Endothelial cell of umbilical vein (primary cell): ENCODE measurements around the gene DIPK1A. TPM values are rescaled to one million over a fixed set of nuclear protein-coding genes. Genes with fewer than 3 reads are reported as not detected.

Experiments used
- BruUV-seq: library from RNA; stranded (reverse); fragments of 400-500 nt; replicated peaks from 2 replicates; lab custom pipeline; 2021; lab: Mats Ljungman, UMichigan
- CTCF ChIA-PET: fragments of 300-600, 350-600 bp; sonication (Branson Sonifier 250); formaldehyde crosslinking; loops from one replicate; lab custom pipeline; 2021; ENCODE audit warnings: antibody characterized with exemption, inconsistent platforms; lab: Charles Lee
- POLR2A ChIA-PET: fragments of 300-600, 350-600 bp; sonication (Branson Sonifier 250); formaldehyde crosslinking; loops from one replicate; lab custom pipeline; 2021; ENCODE audit warnings: antibody characterized with exemption, inconsistent platforms; lab: Charles Lee
- DNase-seq: peaks from one replicate; pipeline ENCODE4 v3.0.0-alpha.2; 2011; ENCODE audit warnings: low read depth, low spot score
- FAIRE-seq: peaks from 2 replicates; lab custom pipeline; 2011; peaks lifted over from hg19 to GRCh38; lab: Jason Lieb, UNC
- H2AFZ ChIP-seq: 2 replicates; pipeline ENCODE4 v1.6.0; 2012; ENCODE audit warnings: low read depth, low read length, control low read depth, inconsistent platforms
- H3K27ac ChIP-seq: 2 replicates; pipeline ENCODE4 v1.5.1; 2011; ENCODE audit warnings: low read depth, mild to moderate bottlenecking, control low read depth, low read length, moderate library complexity; ENCODE audit not compliant: insufficient read depth
- H3K27me3 ChIP-seq, 2 experiments: 2 replicates each; pipeline versions ENCODE4 v1.6.0 to v1.6.1; 2011; ENCODE audit warnings: low read length in 2 of 2, mixed read lengths in 1 of 2; ENCODE audit not compliant: control insufficient read depth in 2 of 2, insufficient read depth in 2 of 2
- H3K36me3 ChIP-seq, 2 experiments: 2 replicates in 1 of 2; 3 replicates in 1 of 2; pipeline ENCODE4 v1.5.1; 2011; ENCODE audit warnings: low read length in 2 of 2, mild to moderate bottlenecking in 1 of 2, moderate library complexity in 1 of 2; ENCODE audit not compliant: control insufficient read depth in 2 of 2, insufficient read depth in 2 of 2; ENCODE audit errors: extremely low read depth in 1 of 2
- H3K4me1 ChIP-seq: 3 replicates; pipeline ENCODE4 v1.5.1; 2011; ENCODE audit warnings: mild to moderate bottlenecking, low read length; ENCODE audit not compliant: control insufficient read depth, insufficient read depth; ENCODE audit errors: extremely low read depth
- H3K4me2 ChIP-seq: 2 replicates; pipeline ENCODE4 v1.6.1; 2011; ENCODE audit warnings: low read length, control low read depth, mixed read lengths; ENCODE audit not compliant: insufficient read depth
- H3K4me3 ChIP-seq, 3 experiments: fragments of 200-600 bp in 1 of 3; sonication (generic), shearing (Covaris generic) in 1 of 3; replicated peaks in 1 of 3; 2 replicates each; pipeline ENCODE4 v1.5.1; 2011 to 2016; ENCODE audit warnings: control low read depth in 3 of 3, low read length in 3 of 3, mild to moderate bottlenecking in 2 of 3, inconsistent platforms in 1 of 3, low read depth in 1 of 3, moderate library complexity in 1 of 3; ENCODE audit not compliant: insufficient read depth in 1 of 3
- H3K79me2 ChIP-seq: 2 replicates; pipeline ENCODE4 v1.6.0; 2012; ENCODE audit warnings: low read length, inconsistent platforms; ENCODE audit not compliant: control insufficient read depth, insufficient read depth
- H3K9ac ChIP-seq: replicated peaks from 2 replicates; pipeline ENCODE3; 2011; ENCODE audit warnings: low read length, control low read depth; ENCODE audit not compliant: insufficient read depth; ENCODE audit errors: extremely low read depth
- H3K9me1 ChIP-seq: replicated peaks from 3 replicates; pipeline ENCODE4 v1.6.0; 2011; ENCODE audit warnings: mild to moderate bottlenecking, low read length; ENCODE audit not compliant: control insufficient read depth, insufficient read depth; ENCODE audit errors: extremely low read depth
- H3K9me3 ChIP-seq: replicated peaks from 2 replicates; pipeline ENCODE4 v1.5.1; 2012; ENCODE audit warnings: low read length, inconsistent platforms; ENCODE audit not compliant: control insufficient read depth, insufficient read depth
- H4K20me1 ChIP-seq: replicated peaks from 2 replicates; pipeline ENCODE3; 2011; ENCODE audit warnings: mild to moderate bottlenecking, low read length; ENCODE audit not compliant: control insufficient read depth, insufficient read depth; ENCODE audit errors: extremely low read depth
- EZH2 ChIP-seq: IDR thresholded peaks from 2 replicates; pipeline ENCODE4 v1.6.1; 2012; ENCODE audit warnings: borderline replicate concordance, low read depth, mild to moderate bottlenecking, moderate library complexity, low read length, inconsistent platforms; ENCODE audit not compliant: severe bottlenecking
- FOS ChIP-seq: IDR thresholded peaks from 2 replicates; pipeline ENCODE4 v1.6.1; 2011; ENCODE audit warnings: mild to moderate bottlenecking, low read length, moderate library complexity, borderline replicate concordance; ENCODE audit not compliant: insufficient read depth
- GATA2 ChIP-seq: IDR thresholded peaks from 2 replicates; pipeline ENCODE4 v1.7.0; 2011; ENCODE audit warnings: low read depth, mild to moderate bottlenecking, moderate library complexity, mixed read lengths, low read length; ENCODE audit not compliant: insufficient read length, insufficient read depth
- JUN ChIP-seq: IDR thresholded peaks from 2 replicates; pipeline ENCODE4 v1.6.1; 2011; ENCODE audit warnings: borderline replicate concordance, low read depth; ENCODE audit not compliant: insufficient read length, insufficient read depth
- MYC ChIP-seq: IDR thresholded peaks from one replicate; pipeline ENCODE4 v1.6.1; 2011; ENCODE audit warnings: mild to moderate bottlenecking, low read depth, low read length
- POLR2A ChIP-seq: IDR thresholded peaks from 2 replicates; pipeline ENCODE4 v1.6.1; 2012; ENCODE audit warnings: low read depth, mild to moderate bottlenecking, control low read depth, low read length
- POLR2AphosphoS5 ChIP-seq: IDR thresholded peaks from 2 replicates; pipeline ENCODE4 v1.6.1; 2012; ENCODE audit warnings: low read depth, mild to moderate bottlenecking, control low read depth, low read length, moderate library complexity; ENCODE audit not compliant: insufficient read depth
- dilution Hi-C: fragments of 300-500 bp; cut with MboI; formaldehyde crosslinking; loops from one replicate; pipeline ENCODE4 v1.15.0; 2019; ENCODE audit warnings: low sequenced_read_pairs; ENCODE audit not compliant: extremely low pct_ligation_motif_present
- intact Hi-C: fragments of 100-400 bp; cut with micrococcal nuclease; formaldehyde crosslinking; loops from one replicate; pipeline ENCODE4 v1.10.0; 2022
- polyA plus RNA-seq, 4 experiments: library from polyadenylated mRNA; depleted of rRNA in 3 of 4; stranded (reverse) in 3 of 4; unstranded in 1 of 4; fragments of >200 nt; gene quantifications; 2 replicates each; pipeline versions ENCODE4 v1.2.1 to v1.2.3, GENCODE V29; 2011 to 2012; ENCODE audit warnings: missing spikeins in 1 of 4
- total RNA-seq: library from RNA; stranded (reverse); gene quantifications from 2 replicates; pipeline ENCODE4 v1.2.3, GENCODE V29; 2021
- TF ChIP-seq, protein P1 (sequence below), 2 donors: IDR thresholded peaks; 1 replicate in 1 of 2; 2 replicates in 1 of 2; pipeline ENCODE4 v1.5.1; 2011; ENCODE audit warnings: low read length in 2 of 2, mild to moderate bottlenecking in 2 of 2, moderate library complexity in 2 of 2, control low read depth in 1 of 2, inconsistent platforms in 1 of 2, low read depth in 1 of 2; ENCODE audit not compliant: insufficient read depth in 1 of 2; ENCODE audit errors: extremely low read depth in 1 of 2
- TF ChIP-seq, protein P2 (sequence below): IDR thresholded peaks from 2 replicates; pipeline ENCODE4 v1.6.1; 2011; ENCODE audit not compliant: insufficient read depth, insufficient read length

The DIPK1A gene
- total and polyA plus RNA-seq, 2 donors (not counting 3 experiments of a cell fraction or from before 2014, with no cell fraction given) = 0.25 to 0.93 TPM

DNA sequence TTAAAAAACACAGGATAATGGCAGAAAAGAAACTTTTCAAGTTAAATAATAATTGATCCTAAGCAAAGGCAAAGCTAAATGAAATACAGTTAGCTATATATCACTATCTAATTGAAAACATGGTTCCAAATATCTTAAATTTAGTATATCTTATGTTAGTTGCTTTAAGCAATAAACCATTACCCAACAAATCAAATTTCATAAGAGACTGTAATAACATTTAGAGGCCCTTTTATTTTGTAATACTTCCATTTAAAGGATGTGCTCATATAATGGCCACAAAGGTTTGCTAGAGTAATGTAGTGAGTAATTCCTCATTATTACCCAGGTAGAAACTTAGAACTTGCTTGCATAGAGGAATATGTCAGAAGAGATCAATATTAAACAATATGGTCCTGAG is 97.1 kb downstream of the DIPK1A start:
- no TSS peak for BruUV-seq
- no peak for FAIRE-seq
- dilution Hi-C loops (no loop called here), intact Hi-C loops (no loop called here)
- H3K27ac ChIP-seq = no peak overlapping the region
- TF ChIP-seq, protein P1, sequence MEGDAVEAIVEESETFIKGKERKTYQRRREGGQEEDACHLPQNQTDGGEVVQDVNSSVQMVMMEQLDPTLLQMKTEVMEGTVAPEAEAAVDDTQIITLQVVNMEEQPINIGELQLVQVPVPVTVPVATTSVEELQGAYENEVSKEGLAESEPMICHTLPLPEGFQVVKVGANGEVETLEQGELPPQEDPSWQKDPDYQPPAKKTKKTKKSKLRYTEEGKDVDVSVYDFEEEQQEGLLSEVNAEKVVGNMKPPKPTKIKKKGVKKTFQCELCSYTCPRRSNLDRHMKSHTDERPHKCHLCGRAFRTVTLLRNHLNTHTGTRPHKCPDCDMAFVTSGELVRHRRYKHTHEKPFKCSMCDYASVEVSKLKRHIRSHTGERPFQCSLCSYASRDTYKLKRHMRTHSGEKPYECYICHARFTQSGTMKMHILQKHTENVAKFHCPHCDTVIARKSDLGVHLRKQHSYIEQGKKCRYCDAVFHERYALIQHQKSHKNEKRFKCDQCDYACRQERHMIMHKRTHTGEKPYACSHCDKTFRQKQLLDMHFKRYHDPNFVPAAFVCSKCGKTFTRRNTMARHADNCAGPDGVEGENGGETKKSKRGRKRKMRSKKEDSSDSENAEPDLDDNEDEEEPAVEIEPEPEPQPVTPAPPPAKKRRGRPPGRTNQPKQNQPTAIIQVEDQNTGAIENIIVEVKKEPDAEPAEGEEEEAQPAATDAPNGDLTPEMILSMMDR (IDR thresholded peaks at IDR 0.05; ENCODE audit: extremely low read depth in 1 of 2, insufficient read depth in 1 of 2, low read depth in 1 of 2, low read length in 2 of 2) = no peak
- no peak for TF ChIP-seq POLR2A
- no peak for TF ChIP-seq EZH2
- no peak for TF ChIP-seq POLR2AphosphoS5
- TF ChIP-seq, protein P2, sequence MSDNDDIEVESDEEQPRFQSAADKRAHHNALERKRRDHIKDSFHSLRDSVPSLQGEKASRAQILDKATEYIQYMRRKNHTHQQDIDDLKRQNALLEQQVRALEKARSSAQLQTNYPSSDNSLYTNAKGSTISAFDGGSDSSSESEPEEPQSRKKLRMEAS = no peak
- TF ChIP-seq JUN = no peak
- no peak for TF ChIP-seq FOS
- TF ChIP-seq GATA2 = no peak
- no peak for TF ChIP-seq MYC
- DNase-seq = no peak
- ChIA-PET CTCF (interaction anchor here (9.3 kb wide), 1 partner anchor 130 kb away, joined by 56 read pairs; no protein-coding TSS in a partner anchor), POLR2A (no interaction called here)
- no peaks in the 10 kb centered on the region for H3K4me1 ChIP-seq
- no peaks in the 10 kb centered on the region for H3K36me3 ChIP-seq
- no peak overlapping the region for H2AFZ ChIP-seq
- peaks cover 0 to 2% of the 10 kb centered on the region in 2 experiments for H3K27me3 ChIP-seq
- H3K4me2 ChIP-seq = no peak overlapping the region
- no peak overlapping the region for H3K9ac ChIP-seq
- no peaks in the 10 kb centered on the region for H4K20me1 ChIP-seq
- H3K4me3 ChIP-seq = no peak overlapping the region
- H3K9me1 ChIP-seq = no peaks in the 10 kb centered on the region
- H3K79me2 ChIP-seq = no peaks in the 10 kb centered on the region
- H3K9me3 ChIP-seq = no peaks in the 10 kb centered on the region
